SK-N-SH (cell line): ENCODE results near the gene PLCH1. TPM values are rescaled to one million over a fixed set of nuclear protein-coding genes. Genes with fewer than 3 reads are reported as not detected.

Experiments
- CTCF ChIA-PET: fragments of 300-600, 350-600 bp; formaldehyde crosslinking; extraction: SDS; loops from one replicate; lab custom pipeline; 2021; lab: Yijun Ruan, JAX
- POLR2A ChIA-PET: fragments of 350-600 bp; sonication (Branson Sonifier 250); formaldehyde crosslinking; extraction: SDS; loops from one replicate; lab custom pipeline; 2020; ENCODE audit warnings: antibody characterized with exemption, inconsistent platforms; lab: Yijun Ruan, JAX
- DNase-seq: peaks from one replicate; pipeline ENCODE4 v3.0.0; 2012
- H2AFZ ChIP-seq: fragments of 200-600 bp; sonication (generic); 2 replicates; pipeline ENCODE4 v1.8.1; 2016; ENCODE audit warnings: antibody characterized with exemption, mild to moderate bottlenecking, low read depth
- H3F3A ChIP-seq: fragments of 200-600 bp; sonication (generic); replicated peaks from 2 replicates; pipeline ENCODE3; 2016; ENCODE audit warnings: antibody characterized with exemption, mild to moderate bottlenecking; ENCODE audit not compliant: insufficient read depth
- H3K27ac ChIP-seq, 2 experiments: fragments of 200-500 bp in 1 of 2; fragments of 200-600 bp in 1 of 2; sonication (Bioruptor generic) in 1 of 2; sonication (generic), shearing (Covaris generic) in 1 of 2; 2 replicates each; pipeline versions ENCODE4 v1.5.1 to v1.6.1; 2014 to 2016; ENCODE audit warnings: low read depth in 2 of 2, inconsistent platforms in 1 of 2, low read length in 1 of 2, mild to moderate bottlenecking in 1 of 2, mixed read lengths in 1 of 2
- H3K27me3 ChIP-seq: fragments of 200-600 bp; sonication (generic), shearing (Covaris generic); 2 replicates; pipeline ENCODE4 v1.6.1; 2016; ENCODE audit warnings: mixed run types; ENCODE audit not compliant: insufficient read depth
- H3K36me3 ChIP-seq, 2 experiments: fragments of 200-500 bp in 1 of 2; fragments of 200-600 bp in 1 of 2; sonication (Bioruptor generic) in 1 of 2; sonication (generic) in 1 of 2; replicated peaks in 1 of 2; 2 replicates each; pipeline versions ENCODE3 to v1.5.1; 2014 to 2016; ENCODE audit warnings: low read length in 1 of 2, mild to moderate bottlenecking in 1 of 2; ENCODE audit not compliant: insufficient read depth in 2 of 2, control insufficient read depth in 1 of 2
- H3K4me1 ChIP-seq, 2 experiments: fragments of 200-500 bp in 1 of 2; fragments of 200-600 bp in 1 of 2; sonication (Bioruptor generic) in 1 of 2; sonication (generic), shearing (Covaris generic) in 1 of 2; 2 replicates each; pipeline versions ENCODE4 v1.5.1 to v1.6.1; 2014 to 2016; ENCODE audit warnings: low read depth in 1 of 2, low read length in 1 of 2, mixed run types in 1 of 2; ENCODE audit not compliant: insufficient read depth in 2 of 2, control insufficient read depth in 1 of 2
- H3K4me2 ChIP-seq: fragments of 200-600 bp; sonication (generic), shearing (Covaris generic); 2 replicates; pipeline ENCODE4 v1.6.1; 2017; ENCODE audit warnings: mixed run types
- H3K4me3 ChIP-seq, 2 experiments: fragments of 200-500 bp in 1 of 2; fragments of 200-600 bp in 1 of 2; sonication (Bioruptor generic) in 1 of 2; sonication (generic), shearing (Covaris generic) in 1 of 2; 2 replicates each; pipeline versions ENCODE4 v1.5.1 to v1.8.1; 2014 to 2016; ENCODE audit warnings: low read depth in 2 of 2, inconsistent platforms in 1 of 2, low read length in 1 of 2, mild to moderate bottlenecking in 1 of 2, mixed read lengths in 1 of 2, moderate library complexity in 1 of 2
- H3K79me2 ChIP-seq: fragments of 200-600 bp; sonication (generic); 2 replicates; pipeline ENCODE4 v1.8.1; 2017; ENCODE audit warnings: mild to moderate bottlenecking; ENCODE audit not compliant: insufficient read depth
- H3K9ac ChIP-seq: fragments of 200-600 bp; sonication (generic); 2 replicates; pipeline ENCODE4 v1.6.1; 2017; ENCODE audit warnings: mixed run types
- H3K9me2 ChIP-seq: fragments of 200-600 bp; sonication (generic); 2 replicates; pipeline ENCODE4 v1.6.1; 2017; ENCODE audit warnings: mixed run types
- H3K9me3 ChIP-seq: fragments of 200-600 bp; sonication (generic); 2 replicates; pipeline ENCODE4 v1.6.1; 2017; ENCODE audit warnings: mixed run types, mild to moderate bottlenecking, moderate library complexity
- H4K20me1 ChIP-seq: fragments of 200-600 bp; sonication (generic); 2 replicates; pipeline ENCODE4 v1.6.1; 2017; ENCODE audit warnings: mild to moderate bottlenecking, mixed run types; ENCODE audit not compliant: insufficient read depth
- CTCF ChIP-seq: fragments of 200-600 bp; sonication (generic); IDR thresholded peaks from 2 replicates; pipeline ENCODE4 v1.6.1; 2017; ENCODE audit warnings: antibody characterized with exemption, mild to moderate bottlenecking, moderate library complexity
- ELF1 ChIP-seq: IDR thresholded peaks from 2 replicates; pipeline ENCODE4 v1.4.0; 2012
- FOSL2 ChIP-seq: IDR thresholded peaks from 2 replicates; pipeline ENCODE4 v1.4.0; 2012; ENCODE audit warnings: low read depth, mild to moderate bottlenecking, moderate library complexity, borderline replicate concordance
- FOXJ3 ChIP-seq: sonication (generic); formaldehyde crosslinking; IDR thresholded peaks from 2 replicates; pipeline ENCODE4 v1.5.1; 2020; ENCODE audit warnings: mild to moderate bottlenecking, missing genetic modification reagents
- GABPA ChIP-seq: IDR thresholded peaks from 2 replicates; pipeline ENCODE4 v1.4.0; 2012; ENCODE audit warnings: low read depth, mild to moderate bottlenecking
- GATA2 ChIP-seq: sonication (generic); formaldehyde crosslinking; IDR thresholded peaks from 2 replicates; pipeline ENCODE4 v1.5.0; 2020; ENCODE audit warnings: mild to moderate bottlenecking, missing genetic modification reagents
- IRF3 ChIP-seq: fragments of 150-350 bp; IDR thresholded peaks from 2 replicates; pipeline ENCODE4 v1.6.1; 2016; ENCODE audit warnings: mild to moderate bottlenecking, low read depth, low read length
- MEF2A ChIP-seq: IDR thresholded peaks from 2 replicates; pipeline ENCODE4 v1.4.0; 2012; ENCODE audit warnings: low read depth, borderline replicate concordance
- RAD21 ChIP-seq: IDR thresholded peaks from 2 replicates; pipeline ENCODE4 v1.6.1; 2012; ENCODE audit warnings: mild to moderate bottlenecking, low read length
- RCOR1 ChIP-seq: fragments of 150-350 bp; IDR thresholded peaks from 2 replicates; pipeline ENCODE4 v1.6.1; 2017; ENCODE audit warnings: antibody characterized with exemption, low read length
- RFX5 ChIP-seq: IDR thresholded peaks from 2 replicates; pipeline ENCODE4 v1.6.1; 2012; ENCODE audit warnings: mild to moderate bottlenecking, improper control_type of control experiment, low read length
- SIN3A ChIP-seq: IDR thresholded peaks from 2 replicates; pipeline ENCODE4 v1.6.1; 2012; ENCODE audit warnings: low read depth, mild to moderate bottlenecking, low read length, moderate library complexity, borderline replicate concordance
- SMC3 ChIP-seq: IDR thresholded peaks from 2 replicates; pipeline ENCODE4 v1.6.1; 2012; ENCODE audit warnings: low read depth, low read length, improper control_type of control experiment
- TAF1 ChIP-seq: IDR thresholded peaks from 2 replicates; pipeline ENCODE4 v1.6.1; 2012; ENCODE audit warnings: low read depth, mild to moderate bottlenecking, low read length, moderate library complexity, borderline replicate concordance
- TCF12 ChIP-seq: IDR thresholded peaks from 2 replicates; pipeline ENCODE4 v1.4.0; 2012
- TEAD4 ChIP-seq: IDR thresholded peaks from 2 replicates; pipeline ENCODE4 v1.4.0; 2012; ENCODE audit warnings: mild to moderate bottlenecking, borderline replicate concordance; ENCODE audit not compliant: insufficient read depth
- USF2 ChIP-seq: fragments of 150-350 bp; IDR thresholded peaks from 2 replicates; pipeline ENCODE4 v1.6.1; 2017; ENCODE audit warnings: antibody characterized with exemption, low read length, low read depth, borderline replicate concordance
- ZBTB33 ChIP-seq: IDR thresholded peaks from 2 replicates; pipeline ENCODE4 v1.4.0; 2012; ENCODE audit warnings: low read depth, borderline replicate concordance
- WGBS: methylation state at CpG from one replicate; pipeline ENCODE4 v1.1.6; 2017; ENCODE audit warnings: low lambda C conversion rate; 5-methylcytosine and 5-hydroxymethylcytosine counted together
- polyA plus RNA-seq, 3 experiments: library from polyadenylated mRNA; depleted of rRNA; stranded (reverse); fragments of >200 nt; gene quantifications; 2 replicates each; pipeline ENCODE4 v1.2.3, GENCODE V29; 2012

PLCH1 gene
- polyA plus RNA-seq, 1 of the 3 experiments (the other 2 are of a cell fraction): 0.26 TPM

GRCh38 chr3:155753038-155753639 is 8.3 kb upstream of the PLCH1 start (continued):
- no peak for TF ChIP-seq IRF3

- Histone ChIP-seq H3K4me1 (peaks cover 0 to 6% of the 10 kb centered on the region in 2 experiments; a peak in 1 of 4 replicates), H3K9me2 (no peaks in the 10 kb centered on the region), H3K4me3 (no peak overlapping the region), H3K4me2 (no peak overlapping the region), H2AFZ (no peak overlapping the region), H4K20me1 (no peaks in the 10 kb centered on the region), H3K9ac (no peak overlapping the region), H3K36me3 (no peaks in the 10 kb centered on the region), H3K27me3 (0 out of 2 replicates have a peak, but pooled peaks cover 5% of the 10 kb centered on the region)
- no peak for DNase-seq
- WGBS: 80% methylated on average over 8 of the region's 8 CpGs
- TF ChIP-seq FOXJ3 (CRISPR knock-in tag): no peak
- TF ChIP-seq SIN3A: no peak
- TF ChIP-seq FOSL2: no peak
- TF ChIP-seq ZBTB33: no peak
- TF ChIP-seq TCF12: no peak
- TF ChIP-seq TAF1: no peak
- TF ChIP-seq MEF2A: no peak
- no peak for TF ChIP-seq CTCF
- TF ChIP-seq ELF1: no peak
- TF ChIP-seq TEAD4: no peak
- TF ChIP-seq RFX5: no peak
- no peak for TF ChIP-seq SMC3
- no peak for TF ChIP-seq RCOR1
- TF ChIP-seq GABPA: no peak
- no peak for TF ChIP-seq USF2
- TF ChIP-seq RAD21: no peak
- no peak for TF ChIP-seq GATA2 (CRISPR knock-in tag)
- TF ChIP-seq, all 33 proteins: peak for 0
- no peaks in the 10 kb centered on the region for H3F3A ChIP-seq
- ChIA-PET POLR2A (no interaction called here), CTCF (interaction anchor here (1.8 kb wide), 1 partner anchor 58 kb away, joined by 7 read pairs; the partner anchor contains the start of gene C3orf33)
- H3K27ac ChIP-seq: no peak overlapping the region
- H3K79me2 ChIP-seq: no peaks in the 10 kb centered on the region
- H3K9me3 ChIP-seq: no peaks in the 10 kb centered on the region
Measured at GRCh38 chr3:155748611-155749365, 3.9 kb upstream of the PLCH1 start.
